KBM-7 (cell line): Measurements from ENCODE around the gene OGT.
"Not testable (repeated sequence)": the region's sequence is repeated elsewhere in the genome, so short reads cannot be mapped to it uniquely, and the experiment has no call there.

Source experiments
- DNase-seq: peaks from one replicate; pipeline ENCODE4 v3.0.0-alpha.2; 2015
- in situ Hi-C: fragments of 300-500 bp; cut with MboI; formaldehyde crosslinking; loops from 2 replicates; pipeline ENCODE4 v1.14.3; 2020; ENCODE audit warnings: low sequenced_read_pairs, low pct_unique_long_range_greater_than_20kb, mixed read lengths

Gene OGT

DNA sequence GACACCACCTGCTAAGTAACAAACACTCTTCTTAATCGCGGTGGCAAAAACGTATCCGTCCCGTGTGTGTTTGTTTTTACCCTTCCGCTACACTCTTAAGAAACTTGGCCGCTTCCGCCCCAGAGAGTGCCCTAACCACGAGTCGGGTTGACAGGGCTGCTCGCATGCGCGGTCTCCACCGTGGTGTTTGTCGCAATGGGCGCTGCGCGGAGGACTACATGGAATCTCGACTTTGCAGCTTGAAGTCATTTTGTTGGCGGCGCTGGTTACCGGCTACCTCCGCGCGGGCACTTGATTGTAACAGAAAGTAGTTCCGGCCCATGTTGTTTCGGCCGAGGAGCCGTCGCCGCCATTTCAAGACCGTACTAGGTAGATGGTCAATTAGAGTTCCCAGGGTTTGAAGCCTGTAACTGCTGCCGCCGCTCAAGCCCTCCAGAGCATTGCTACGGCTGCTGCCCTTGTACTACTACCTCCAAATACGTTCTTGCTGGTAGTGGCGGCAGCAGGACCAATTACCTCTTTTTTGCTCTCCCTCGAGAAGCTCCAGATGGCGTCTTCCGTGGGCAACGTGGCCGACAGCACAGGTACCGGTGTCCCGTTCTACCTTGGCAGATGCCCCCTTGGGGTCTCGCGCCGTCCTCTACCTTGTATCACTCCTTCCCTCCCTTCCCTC is at the start of gene OGT:
Gene OGT, plus strand, starts transcription at position 352 of the 673 bp plus-strand sequence. Its CDS starts 196 bp downstream, at position 548.
- in situ Hi-C loops = no loop called here
- DNase-seq = peak; percentile 99

- in situ Hi-C loops = no loop called here
- no peak for DNase-seq
Observed at GRCh38 chrX:71487814-71488213, 45.1 kb upstream of the OGT start.

DNA sequence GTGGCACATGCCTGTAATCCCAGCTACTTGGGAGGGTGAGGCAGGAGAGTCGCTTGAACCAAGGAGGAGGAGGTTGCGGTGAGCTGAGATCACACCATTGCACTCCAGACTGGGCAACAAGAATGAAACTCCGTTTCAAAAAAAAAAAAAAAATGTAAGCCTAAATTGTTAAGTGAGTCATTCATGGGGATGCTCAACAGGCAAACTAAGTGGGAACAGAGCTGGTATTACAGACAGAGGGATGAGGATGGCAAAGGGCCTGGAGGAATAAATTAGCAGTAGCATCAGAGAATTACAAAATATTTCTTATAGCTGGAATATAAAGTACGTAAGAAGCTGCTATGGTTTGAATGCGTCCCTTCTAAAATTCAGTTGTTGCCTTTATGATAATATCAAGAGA is 43.4 kb upstream of the OGT start:
- in situ Hi-C loops = no loop called here
- DNase-seq = no peak

DNA sequence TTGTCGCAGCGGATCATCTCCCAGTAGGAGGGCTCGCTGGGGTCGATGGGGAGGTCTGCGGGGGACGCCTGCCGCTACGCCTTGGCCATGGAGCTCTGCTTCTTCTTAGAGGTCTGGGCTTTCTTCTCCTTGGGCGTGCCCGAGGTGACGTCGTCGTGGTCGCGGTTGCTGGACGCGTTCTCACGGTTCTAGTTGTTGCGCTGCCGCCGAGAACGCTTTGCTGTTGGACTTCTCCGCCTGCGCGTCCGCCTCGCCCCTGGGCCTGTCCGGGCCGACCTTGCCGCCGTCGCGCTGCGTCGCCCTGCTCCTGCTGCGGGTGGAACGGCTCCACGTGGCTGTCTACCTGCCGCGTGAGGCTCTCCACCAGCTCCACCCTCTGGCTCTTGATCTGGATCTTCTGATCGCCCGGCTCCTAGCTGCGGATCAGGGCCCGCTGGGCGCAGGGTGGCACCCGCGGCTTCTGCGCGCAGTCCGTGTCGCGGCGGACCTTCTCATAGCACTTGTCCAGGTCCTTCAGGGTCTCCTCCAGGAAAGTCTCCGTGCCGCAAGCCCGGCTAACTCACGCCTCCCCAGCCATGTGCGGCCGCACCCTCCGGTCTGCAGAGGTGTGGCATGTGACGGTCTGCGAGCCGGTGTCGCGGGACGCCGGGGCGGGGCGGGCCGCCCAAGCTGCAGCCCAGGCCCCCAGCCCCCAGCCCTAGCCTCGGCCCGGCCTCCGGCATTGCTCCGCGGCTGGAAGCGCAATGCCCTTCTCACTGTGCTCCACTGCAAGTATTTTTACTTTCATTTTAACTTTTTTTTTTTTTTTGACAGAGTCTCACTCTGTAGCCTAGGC is 40.5 kb upstream of the OGT start:
- in situ Hi-C loops = no loop called here
- DNase-seq = no peak

GRCh38 chrX:71493111-71493613 is 39.7 kb upstream of the OGT start:
- no peak for DNase-seq
- in situ Hi-C loops = no loop called here

DNA sequence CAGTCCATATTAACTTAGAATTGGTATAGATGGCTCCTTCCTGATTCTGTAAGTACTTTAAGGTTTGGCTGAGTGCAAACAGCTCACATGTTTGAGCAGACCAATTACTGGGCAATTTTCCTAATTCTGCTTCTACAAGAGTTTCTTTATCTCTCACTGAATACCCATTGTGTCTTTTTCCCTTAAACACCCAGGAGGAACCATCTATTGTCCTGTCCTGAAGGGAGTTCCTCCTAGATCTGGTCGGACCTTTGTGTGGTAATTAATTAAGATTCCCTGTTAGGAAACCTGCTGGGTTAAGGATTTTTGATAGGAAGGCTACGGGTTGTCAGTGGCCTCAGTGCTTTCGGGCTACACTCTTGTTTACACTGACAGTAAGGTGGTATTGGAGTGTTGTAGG is 36.9 kb upstream of the OGT start:
- in situ Hi-C loops, DNase-seq: not testable (repeated sequence)

DNA sequence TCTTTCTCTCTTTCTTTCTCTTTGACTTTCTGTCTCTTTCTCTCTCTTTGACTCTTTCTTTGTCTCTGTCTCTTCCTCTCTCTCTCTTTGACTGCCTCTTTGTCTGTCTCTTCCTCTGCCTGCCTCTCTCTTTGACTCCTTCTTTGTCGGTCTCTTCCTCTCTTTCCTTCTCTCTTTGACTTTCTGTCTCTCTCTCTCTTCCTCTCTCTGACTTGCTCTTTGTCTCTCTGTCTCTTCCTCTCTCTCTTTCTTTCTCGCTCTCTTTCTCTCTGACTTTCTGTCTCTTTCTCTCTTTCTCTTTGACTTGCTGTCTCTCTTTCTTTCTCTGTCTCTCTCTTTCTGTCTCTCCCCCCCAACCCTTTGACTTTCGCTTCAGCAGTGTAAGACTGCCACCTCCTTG is 36.4 kb upstream of the OGT start:
- DNase-seq = no peak

DNA sequence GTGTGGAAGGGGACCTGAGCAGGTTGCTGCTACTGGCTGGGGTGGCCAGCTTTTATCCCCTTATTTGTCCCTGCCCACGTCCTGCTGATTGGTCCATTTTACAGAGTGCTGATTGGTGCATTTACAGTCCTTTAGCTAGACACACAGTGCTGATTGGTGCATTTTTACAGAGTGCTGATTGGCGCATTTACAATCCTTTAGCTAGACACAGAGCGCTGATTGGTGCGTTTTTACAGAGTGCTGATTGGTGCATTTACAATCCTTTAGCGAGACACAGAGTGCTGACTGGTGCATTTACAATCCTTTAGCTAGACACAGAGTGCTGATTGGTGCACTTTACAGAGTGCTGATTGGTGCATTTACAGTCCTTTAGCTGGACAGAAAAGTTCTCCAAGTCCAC is 30.8 kb upstream of the OGT start:
- in situ Hi-C loops, DNase-seq: not testable (repeated sequence)

More for the DNA sequence above, 36.4 kb upstream of the OGT start:
- in situ Hi-C loops = no loop called here

- in situ Hi-C loops = no loop called here
- no peak for DNase-seq
Observed at GRCh38 chrX:71504346-71504745, 28.6 kb upstream of the OGT start.

DNA sequence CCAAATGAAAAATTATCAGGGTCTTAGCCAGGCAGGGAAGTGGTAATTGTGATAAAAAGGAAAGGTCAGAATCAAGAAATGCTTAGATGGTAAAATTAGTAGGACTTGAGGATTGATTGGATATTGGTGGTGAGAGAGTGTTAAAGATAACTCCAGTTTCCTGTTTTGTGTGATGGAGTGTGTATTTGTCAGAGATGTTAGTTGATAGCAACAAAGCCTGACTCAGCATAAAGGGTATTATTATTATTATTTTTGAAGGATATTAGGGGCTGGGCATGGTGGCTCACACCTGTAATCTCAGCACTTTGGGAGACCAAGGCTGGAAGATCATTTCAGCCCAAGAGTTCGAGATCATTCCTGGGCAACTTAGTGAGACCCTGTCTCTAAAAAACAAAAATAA is 23.6 kb upstream of the OGT start:
- no peak for DNase-seq
- in situ Hi-C loops = no loop called here

- DNase-seq = no peak
- in situ Hi-C loops = no loop called here
Observed at GRCh38 chrX:71510161-71510560, 22.7 kb upstream of the OGT start.

- in situ Hi-C loops = not testable (repeated sequence)
Observed at GRCh38 chrX:71513731-71514130, 19.2 kb upstream of the OGT start.

DNA sequence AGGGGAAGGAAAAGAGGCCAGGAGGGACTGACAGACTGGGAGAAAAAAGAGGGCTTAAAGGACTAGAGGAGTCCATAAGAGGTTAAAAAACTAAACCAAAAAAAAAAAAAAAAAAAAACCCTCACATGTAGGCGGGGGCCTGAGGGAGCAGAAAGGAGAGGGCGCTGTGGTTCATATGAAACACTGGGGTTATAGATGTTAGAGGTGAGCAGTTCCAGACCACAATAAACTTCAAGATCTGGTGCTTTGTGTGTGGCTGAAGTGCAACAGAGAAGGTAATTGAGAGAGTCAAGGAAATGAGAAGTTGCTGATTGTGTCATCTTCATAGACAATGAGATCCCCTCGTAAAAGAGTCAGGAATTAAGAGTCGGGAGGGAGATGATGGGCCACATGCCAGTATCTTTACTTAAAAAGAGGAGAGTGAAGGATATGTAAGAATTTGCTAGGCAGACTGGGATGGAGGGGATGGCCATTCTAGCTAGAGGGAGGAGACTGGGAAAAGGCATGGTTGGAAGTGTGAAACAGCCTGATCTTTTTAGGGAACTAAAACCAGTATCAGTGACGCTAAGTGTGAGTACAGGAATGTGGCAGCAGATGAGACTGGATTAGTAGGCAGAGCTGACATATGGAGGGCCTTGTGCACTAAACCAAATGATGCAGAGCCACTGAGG is 18.4 kb upstream of the OGT start:
- in situ Hi-C loops = no loop called here
- peak; percentile 61 for DNase-seq

More at GRCh38 chrX:71513731-71514130, 19.2 kb upstream of the OGT start:
- not testable (repeated sequence) for DNase-seq

- in situ Hi-C loops = no loop called here
- no peak for DNase-seq
Observed at GRCh38 chrX:71515038-71515396, 17.9 kb upstream of the OGT start.

DNA sequence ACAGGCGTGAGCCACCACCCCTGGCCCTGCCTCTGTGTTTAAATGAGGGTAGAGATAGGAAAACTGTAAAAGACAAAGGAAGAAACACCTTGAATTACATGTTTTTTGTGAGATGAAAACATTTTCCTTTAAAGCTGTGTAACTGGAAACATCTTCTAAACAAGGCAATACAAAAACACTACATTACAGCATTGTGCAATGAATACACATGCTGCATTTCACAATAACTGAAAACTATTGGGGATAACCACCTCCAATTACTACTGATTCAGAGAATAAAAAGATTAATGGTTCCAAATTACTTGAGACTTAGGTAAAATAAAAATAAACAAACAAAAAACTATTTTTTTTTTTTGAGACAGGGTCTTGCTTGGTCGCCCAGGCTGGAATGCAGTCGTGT is 7.6 kb upstream of the OGT start:
- in situ Hi-C loops = no loop called here
- no peak for DNase-seq

DNA sequence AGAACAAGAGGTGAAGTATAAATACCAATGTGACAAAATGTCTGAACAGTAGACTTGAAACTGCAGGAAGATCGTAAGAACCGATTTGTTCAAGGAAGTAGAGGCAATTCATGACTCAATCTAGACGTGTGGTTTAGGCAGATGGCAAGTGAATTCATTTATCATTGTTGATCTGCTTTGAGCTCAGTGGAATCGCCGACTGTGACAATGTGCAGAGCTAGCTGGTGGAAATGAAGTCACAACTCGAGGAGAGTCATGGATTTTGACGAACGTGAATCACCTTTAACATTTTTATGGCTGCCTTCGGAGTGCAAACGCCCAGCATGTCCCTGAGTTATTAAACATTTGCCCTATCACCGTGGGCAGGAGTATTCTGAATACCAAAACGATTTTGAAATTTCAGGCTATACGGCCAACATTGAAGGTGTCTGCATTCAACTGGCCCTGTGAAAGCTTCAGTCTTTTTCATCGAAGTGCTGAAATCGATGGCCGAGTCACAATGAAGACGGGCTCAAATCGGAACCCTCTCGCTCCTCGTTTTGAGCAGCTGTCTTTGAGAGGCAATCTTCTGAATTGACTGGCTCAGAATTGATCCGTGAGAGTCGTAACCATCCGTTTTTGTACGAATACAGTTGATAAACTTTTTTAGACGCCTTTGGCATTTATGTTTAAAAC is 689 bp upstream of the OGT start:
- in situ Hi-C loops = no loop called here
- peak; percentile 61 for DNase-seq

DNA sequence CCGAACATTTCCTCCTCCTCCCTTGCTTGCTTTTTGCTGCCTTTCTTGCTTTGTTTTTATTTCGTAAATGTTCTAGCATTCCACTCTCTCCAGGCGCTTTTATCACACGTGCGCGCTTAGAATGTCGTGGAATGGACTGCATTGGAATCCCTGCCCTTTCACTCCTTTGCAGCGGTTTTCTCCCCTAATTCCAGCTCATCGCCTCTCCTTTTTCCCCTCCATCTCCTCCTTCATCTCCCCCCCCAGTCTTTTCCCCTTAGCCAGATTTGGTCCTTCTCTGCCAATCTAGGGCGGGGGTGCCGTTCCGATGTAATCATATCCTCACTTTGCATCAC is 579 bp downstream of the OGT start:
- no peak for DNase-seq
- in situ Hi-C loops = no loop called here

DNA sequence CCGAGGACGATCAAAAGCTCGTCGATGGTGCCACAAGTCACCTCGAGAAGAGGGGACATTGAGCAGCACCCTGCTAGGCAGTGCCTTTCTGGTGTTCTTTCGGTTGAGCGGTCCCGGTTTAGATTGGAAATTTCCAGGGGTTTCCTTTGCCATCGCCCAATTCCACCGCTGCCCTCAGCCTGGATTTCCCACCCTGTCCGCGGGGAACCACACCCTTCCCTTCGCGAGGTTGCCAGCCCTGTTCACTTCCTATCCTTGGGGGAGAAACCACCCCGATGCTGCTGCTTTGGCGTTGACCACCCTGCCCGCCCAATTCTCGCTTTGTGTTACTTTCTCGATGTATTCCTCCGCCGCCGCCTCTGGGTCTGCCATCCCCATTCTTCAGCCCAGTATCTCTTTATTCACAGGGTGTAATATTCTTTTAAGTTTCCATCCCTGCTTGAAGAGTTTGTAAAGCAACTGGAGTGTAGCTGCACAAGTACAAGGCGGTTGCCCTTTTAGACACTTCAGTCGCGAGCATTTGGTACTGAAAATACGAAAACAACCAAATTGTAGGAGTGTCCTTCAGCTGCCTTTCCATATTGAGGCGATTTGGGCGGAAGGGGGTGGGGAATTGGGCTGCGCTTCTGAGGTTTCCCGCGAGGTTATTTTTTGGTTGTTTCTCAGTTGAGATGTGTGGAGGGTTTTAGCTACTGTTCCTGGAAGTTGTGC is 1.1 kb downstream of the OGT start:
- DNase-seq = peak; percentile 80
- in situ Hi-C loops = no loop called here
